ENCODE results near the gene TTLL12.
"Not testable (repeated sequence)": the region's sequence is repeated elsewhere in the genome, so short reads cannot be mapped to it uniquely, and the experiment has no call there.

The TTLL12 gene

DNA sequence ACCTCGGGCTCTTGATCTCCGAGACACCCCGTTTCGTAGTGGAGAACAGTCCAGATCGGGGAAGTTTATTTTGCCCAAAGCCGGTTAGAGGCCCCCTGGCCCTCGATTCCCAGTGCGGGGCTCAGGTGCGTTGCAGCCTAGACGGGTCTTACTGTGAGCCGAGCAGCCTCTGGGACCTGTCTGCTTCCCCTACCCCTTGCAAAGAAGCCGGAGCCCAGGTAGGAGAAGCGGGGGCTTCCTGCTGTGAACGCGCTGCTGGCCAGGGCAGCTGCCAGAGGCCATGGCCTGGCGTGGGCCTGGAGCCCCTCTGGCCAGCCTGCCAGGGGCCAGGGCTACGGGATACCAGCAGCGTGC, 35.0 kb downstream of the TTLL12 start:
- DNase-seq, result no peak

DNA sequence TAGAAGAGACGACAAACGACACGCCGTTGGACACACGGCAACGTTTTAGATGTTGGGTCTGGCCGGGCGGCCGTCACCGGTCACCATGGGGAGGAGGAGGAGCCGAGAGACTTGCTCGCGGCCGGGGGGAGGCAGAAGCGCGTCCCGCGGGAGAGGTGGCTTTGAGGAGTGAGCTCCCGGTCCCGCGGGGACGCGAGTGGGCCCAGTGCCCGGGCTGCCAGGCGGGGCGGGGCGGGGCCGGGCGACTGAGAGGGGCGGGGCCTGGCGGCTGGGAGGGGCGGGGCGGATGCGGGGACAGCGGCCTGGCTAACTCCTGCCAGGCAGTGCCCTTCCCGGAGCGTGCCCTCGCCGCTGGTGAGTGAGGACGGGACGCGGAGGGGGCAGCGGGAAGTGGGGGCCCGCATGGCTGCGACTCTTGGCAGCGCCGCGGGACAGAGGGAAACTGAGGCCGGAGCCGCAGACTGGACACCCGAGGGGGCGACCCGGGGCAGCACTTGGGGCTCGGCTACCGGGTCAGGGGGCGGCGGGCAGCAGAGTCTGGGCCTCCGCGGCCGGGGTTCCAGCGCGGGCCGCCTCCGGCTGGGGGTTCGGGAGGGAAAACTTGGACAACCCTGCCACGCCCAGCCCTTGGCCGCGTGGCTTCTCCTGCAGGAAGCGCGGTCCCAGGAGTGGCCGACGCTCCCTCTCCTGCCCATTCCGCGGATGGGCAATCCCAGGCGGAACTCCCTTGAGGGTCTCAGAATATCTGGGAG, 35.5 kb downstream of the TTLL12 start, which contains the start of gene TSPO:
Gene TSPO, plus strand, starts transcription at position 309 of the 752 bp plus-strand sequence. CDS start 7,680 bp downstream, outside the sequence.
- peak in 1 of 2 experiments; percentile 11 for DNase-seq

DNA sequence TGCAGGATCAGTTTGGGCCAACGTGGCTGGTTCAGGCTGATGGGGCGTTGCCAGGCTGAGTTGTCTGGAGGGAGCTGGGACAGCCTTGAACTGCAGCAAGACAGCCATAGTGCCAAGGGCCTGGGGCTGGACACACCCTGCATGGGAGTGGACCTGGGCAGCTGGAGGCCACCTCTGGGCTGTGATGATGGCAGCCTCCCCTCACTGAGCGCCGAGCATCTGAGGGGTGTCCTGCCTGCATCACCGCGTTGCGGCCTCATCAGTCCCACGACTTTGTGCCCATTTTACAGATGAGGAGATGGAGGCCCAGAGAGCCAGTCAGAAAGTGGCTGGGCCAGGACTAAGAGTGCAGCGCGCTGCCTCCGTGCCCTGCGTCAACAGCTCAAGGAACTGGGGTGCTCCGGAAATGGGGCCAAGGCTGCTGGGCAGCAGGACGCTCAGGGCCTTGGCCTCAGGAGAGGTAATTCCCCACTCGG, 36.2 kb downstream of the TTLL12 start:
- no peak for DNase-seq

DNA sequence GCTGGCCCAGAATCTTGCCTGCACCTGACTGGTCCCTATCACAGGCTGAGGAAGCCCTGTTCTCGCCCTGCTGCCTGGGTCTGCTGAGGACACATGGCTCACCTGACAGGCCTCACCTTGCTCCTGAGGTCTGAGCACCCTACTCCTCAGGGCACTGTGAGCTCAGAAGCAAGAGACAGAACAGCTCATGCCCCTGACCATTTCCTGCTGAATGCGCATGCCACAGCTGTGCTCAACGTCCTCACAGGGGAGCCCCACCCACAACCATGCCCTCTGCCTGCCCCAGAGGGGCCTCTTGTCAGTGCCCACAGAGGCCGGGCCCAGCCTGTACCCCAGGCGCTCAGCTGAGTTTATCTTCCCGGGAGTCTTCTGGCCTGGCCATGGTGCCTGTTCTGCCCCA, 38.4 kb downstream of the TTLL12 start:
- DNase-seq, result no peak

DNA sequence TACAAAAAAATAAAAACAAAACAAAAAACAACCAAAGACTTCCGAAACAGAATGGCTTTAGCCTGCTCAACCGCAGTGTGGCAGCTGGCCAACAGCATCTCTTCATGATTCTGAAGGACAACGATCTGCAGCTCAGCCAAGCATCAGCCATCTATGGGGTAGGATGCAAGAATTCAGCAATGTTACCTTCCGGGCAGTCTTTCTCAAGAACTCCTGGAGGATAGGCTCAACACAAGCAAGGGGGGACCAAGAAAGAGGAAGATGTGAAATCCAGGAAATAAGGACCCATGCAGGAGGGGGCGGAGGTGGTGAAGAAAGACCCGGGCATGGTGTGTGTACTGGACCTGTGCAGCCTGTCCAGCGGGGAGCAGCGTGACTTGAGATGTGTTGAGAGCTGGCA, 39.1 kb downstream of the TTLL12 start:
- no peak for DNase-seq

DNA sequence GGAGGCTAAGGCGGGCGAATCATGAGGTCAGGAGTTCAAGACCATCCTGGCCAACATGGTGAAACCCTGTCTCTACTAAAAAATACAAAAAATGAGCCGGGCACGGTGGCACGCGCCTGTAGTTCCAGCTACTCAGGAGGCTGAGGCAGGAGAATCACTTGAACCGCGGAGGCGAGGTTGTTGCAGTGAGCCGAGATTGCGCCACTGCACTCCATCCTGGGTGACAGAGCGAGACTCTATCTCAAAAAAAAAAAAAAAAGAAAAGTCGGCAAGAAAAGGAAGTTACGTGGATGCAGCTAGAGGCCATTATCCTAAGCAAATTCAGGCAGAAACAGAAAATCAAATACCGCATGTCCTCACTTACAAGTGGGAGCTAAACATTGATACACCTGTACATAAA, 40.6 kb downstream of the TTLL12 start:
- not testable (repeated sequence) for DNase-seq

DNA sequence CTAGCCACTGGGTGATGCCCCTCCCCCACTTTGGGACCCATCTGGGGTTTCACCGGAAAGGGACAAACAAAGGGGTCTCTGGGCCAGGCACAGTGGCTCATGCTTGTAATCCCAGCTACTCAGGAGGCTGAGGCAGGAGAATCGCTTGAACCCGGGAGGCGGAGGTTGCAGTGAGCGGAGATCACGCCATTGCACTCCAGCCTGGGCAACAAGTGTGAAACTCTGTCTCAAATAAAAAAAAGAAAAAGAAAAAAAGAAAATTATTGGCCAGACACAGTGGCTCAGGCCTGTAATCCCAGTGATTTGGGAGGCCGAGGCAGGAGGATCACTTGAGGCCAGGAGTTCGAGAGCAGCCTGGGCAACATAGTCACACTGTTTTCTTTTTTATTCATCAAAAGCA, 41.6 kb downstream of the TTLL12 start:
- DNase-seq, result not testable (repeated sequence)

DNA sequence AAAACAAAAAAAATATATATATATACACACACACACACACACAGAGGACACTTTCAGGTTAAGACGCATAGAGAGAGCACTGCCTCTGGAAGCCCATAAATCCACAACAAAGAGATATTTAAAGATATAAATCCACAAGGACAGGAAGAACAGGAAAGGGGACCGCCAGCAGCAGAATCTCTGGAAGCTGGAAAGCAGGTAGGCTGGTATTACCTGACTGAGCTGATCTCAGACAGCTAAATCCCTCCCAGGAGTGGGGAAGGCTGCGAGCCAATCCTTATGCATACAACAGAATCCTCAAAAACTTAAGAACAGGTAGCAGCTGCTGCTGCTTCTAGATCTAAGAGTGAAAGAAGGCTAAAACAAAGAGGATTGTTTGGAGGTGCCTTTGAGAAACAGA, 42.0 kb downstream of the TTLL12 start:
- DNase-seq, result no peak

DNA sequence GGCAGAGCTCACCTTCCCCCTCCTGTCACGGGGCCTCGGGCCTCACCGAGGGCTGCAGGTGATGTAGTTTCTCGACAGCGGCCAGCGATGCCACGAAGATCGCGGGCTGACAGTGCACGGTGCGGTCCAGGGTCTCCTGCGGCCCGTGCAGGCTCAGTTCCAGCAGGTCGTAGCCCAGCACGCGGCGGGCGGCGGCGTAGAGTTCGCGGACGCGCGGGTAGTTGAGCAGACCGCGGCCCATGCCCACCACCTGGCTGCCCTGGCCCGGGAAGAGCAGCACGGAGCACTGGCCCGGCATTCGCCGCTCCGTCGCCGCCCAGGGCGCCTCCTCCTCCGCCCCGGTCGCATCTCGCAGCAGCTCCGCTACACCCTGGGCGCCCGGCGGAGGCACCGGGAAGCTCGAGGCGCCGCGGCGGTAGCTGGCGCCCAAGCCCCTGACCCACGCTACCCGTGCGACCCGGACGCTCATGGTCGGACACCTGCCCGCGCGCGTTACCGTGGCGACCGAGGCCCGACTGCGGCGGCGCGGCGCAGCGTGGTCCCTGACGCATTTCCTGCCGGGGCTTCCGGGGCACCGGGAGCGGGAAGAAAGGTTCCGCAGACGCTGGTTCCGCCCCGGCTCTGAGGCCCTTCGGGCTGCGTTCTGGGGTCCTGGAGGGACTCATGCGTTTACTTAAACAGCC, 43.9 kb downstream of the TTLL12 start, which contains the start of gene MCAT:
Gene MCAT, minus strand, starts transcription at position 519 of the 683 bp plus-strand sequence. Its CDS starts 50 bp downstream, at position 469.
- DNase-seq, result peak; percentile 66 to 84

DNA sequence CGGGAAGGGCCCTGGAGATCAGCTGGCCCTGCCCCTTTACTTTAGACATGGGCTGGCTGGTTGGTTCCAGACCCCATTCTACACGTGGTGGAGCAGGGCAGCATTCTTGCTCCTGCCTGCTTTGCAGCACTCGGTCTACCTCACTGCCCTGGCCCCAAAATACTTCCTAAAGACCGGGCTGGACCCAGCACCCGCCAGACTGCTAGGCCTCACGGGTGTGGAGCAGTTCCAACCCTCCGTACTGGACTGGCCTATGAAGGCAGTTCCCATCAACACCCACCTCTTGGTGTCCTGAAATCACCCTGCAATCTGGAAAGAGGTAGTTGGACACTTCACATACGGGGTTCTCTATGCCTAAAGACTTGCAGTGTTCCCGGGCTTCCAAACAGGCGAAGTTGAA, 50.1 kb downstream of the TTLL12 start:
- DNase-seq, result no peak

DNA sequence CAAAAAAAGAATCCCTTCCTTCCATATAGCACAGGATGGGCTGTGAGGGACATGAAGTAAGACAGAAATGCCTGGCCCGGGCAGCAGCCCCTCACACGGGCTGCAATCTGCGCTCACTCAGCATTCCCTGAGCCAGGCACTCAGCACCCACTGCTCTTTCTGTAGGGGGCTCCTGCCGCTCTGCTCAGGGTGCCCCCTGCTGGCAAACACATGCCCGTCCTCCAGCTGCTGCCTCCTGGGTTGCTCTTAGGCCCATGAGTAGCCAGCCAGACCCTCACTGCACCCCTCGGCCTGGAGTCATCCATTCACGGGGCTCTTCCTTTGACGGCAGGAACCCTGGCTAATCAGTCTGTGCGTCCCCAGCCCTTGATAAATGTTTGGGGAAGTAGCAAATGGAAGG, 50.7 kb downstream of the TTLL12 start:
- no peak for DNase-seq

DNA sequence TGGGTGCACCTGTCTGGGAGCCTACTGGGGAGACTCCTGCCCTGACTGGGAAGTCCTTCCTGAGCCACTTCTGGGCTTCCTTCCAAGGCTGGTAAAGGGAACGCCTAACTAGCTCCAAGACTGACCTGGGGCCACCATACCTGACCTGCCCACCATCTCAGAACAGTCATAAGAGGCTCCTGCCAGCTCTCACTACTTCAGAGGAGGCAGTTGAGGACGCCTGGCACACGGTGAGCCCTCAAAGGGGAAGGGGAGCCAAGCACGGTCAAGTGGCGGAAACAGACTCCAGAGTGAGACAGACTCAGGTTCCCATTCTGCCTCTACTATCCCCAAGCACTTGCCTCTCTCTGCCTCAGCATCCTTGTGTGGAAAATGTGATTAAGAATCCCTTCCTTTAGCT, 51.4 kb downstream of the TTLL12 start:
- DNase-seq, result no peak

DNA sequence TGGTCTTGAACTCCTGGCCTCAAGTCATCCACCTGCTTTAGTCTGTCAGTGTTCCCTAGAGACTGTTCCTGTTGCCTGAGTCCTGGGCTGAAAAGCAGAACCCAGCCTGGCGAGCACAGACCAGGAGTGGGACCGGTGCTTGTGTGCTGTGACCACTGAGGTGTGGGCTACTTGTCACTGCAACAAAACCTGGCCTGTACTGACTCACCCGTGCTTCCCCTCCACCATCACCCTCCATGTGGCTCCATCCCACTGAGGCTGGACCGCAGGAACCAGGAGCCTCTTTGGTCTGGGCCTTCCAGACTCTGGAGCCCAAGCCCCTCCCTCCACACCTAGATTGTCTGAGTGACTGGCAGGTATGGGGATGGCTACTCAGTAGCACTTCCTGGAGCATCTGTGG, 52.4 kb downstream of the TTLL12 start:
- DNase-seq, result no peak

DNA sequence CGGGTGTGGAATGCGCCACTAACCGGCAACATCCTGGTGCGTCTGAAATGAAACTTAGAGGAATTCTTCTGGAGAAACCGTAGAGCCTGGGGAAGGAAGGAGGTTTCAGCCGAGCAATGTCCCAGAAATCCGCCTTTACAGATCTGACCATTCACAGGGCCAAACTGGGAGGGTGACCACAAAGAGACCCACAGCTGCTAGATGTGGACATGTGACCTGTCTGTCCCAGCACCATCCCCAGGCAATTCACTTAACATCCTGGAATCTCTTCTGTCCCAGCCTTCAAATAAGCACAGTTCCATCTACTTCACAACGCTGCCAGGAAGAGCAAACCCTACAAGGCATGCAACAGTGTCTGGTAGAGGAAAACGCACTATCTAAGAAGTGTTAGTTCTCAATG, 53.5 kb downstream of the TTLL12 start:
- no peak for DNase-seq

DNA sequence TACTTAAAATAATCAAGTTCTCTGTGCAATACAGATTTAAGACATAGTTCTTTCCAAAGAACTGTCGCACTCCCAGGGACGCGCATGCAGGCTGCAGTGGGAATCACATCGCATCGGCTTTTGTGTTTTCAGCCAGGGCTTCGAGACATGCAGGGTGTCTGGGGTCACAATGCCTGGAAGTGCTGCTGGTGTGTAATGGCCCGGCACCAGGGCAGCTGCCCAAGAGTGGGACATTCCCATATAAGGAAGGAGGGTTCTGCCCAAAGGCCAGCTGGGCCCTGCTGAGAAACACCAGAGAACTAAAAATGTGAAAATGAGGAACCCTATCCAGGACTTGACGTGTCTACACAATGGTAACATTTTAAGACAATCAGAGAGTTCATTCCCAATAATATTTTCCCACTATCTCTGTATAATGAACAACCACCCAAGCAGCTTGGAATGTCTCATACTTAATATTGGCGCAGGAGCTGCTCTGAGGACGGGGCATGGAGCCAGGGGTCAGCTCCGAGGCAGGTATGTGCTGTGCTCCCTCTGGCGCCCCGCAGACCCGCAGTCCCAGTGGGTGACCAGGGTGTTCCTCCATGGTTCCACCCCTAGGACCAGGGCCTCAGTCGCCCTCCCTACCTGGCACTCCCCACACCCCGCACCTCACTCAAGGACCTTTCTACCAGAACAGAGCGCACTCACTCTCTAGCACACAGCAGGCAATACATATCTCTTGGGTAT, 55.0 kb downstream of the TTLL12 start:
- DNase-seq, result no peak

DNA sequence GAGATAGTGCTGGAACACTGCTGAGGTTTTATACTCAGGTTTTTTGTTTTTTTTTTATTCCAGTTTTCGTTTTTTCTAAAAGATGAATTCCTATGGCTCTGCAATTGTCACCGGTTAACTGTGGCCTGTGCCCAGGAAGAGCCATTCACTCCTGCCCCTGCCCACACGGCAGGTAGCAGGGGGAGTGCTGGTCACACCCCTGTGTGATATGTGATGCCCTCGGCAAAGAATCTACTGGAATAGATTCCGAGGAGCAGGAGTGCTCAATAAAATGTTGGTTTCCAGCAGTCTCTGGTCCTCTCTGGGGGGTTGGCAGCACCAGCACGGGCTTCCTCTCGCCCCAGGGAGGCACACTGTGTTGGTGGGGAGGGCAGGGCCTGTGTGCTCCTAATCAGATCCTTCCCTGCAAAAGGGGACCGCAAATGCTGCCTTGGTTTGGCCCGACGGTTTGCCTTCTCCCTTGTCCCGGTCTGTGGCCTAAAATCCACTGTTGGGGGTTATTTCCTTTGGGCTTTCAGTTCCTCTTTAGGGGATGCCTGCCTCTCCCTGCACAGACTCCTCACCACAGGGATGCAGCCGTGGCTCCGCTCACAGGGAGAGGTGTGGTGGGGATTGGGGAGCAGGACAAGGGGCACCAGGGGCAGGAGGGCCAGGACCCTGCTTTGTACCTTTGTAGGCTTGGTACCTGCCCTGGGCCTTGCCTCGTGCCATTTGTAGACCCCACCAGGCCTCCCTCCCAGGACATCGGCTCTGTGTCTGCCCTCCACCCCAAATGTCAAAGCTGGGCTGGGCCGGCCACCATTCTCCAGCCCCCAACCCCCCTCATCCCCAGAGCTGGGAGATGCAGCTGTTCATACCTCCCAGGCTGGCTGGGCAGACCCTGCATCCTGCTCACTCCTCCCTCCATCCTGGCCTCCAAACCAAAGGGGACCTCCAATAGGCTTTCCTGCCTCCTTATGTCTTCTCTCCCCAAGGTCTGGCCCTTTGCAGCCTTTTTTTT, 57.2 kb downstream of the TTLL12 start:
- DNase-seq, result no peak

DNA sequence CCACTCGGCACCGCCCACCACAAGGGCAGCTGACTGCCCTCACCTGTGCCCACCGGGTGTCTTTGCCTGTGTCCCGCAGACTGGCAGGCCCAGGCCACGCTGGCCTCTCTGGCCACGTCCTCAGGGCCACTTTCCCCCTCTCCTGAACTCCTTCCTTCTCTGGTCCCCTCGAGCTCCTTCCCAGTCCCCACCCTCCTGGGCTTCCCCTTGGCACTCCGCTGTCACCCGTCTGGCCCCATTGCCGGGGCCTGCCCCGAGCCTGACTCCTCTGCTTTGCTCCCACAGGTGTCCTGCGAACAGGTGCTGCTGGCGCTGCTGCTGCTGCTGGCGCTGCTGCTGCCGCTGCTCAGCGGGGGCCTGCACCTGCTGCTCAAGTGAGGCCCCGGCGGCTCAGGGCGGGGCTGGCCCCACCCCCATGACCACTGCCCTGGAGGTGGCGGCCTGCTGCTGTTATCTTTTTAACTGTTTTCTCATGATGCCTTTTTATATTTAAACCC, 58.0 kb downstream of the TTLL12 start:
- peak; percentile 32 to 37 for DNase-seq

DNA sequence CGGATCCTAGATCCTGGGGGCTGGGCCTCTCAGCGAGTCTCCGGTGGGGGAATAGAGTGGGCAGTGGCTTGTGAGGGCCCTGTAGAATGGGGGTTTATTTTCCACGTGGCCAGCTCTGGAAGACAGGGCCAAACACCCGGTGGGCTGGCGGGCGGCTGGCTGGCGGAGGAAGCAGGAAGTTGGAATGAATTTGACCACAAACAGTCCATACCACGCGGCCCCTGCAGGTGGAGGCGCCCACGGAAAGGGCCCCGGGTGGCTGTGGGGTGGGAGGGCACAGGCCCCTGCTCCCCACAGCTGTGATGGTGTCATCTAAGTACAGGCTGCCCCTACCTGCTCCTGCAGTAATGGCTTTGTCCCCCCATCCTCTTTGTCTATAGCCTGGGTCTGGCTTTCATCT, 58.8 kb downstream of the TTLL12 start:
- DNase-seq, result no peak

DNA sequence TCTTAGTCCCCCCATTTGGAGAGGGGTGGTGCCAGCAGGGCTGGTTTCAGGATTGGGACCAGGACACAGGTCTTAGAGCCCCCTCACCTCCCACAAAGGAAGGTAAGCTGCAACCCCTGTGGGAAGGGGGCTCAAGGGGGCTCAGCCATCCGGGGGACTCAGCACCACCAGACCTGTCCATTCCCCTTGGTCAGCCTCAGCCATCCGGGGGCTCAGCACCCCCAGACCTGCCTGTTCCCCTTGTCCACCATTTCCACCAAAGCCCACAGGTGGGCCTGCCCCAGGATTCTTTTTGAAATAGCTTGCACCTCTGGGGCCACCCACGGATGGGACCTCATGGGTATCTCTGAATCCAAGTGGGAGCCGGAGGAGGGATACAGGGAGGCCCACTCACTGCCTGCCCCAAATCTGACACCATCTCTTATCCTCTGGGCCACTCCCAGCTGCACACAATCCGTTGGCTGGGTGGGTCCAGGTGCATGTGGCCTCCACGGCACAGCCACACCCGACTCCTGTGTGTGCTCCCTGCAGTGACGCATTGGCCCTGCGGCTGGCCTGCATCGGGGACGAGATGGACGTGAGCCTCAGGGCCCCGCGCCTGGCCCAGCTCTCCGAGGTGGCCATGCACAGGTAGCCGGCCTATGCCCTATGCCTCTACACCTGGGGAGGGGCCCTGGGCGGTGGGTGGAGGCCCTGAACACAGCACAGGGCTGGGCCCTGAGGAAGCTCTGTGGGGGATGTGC, 59.6 kb downstream of the TTLL12 start:
- DNase-seq, result no peak

DNA sequence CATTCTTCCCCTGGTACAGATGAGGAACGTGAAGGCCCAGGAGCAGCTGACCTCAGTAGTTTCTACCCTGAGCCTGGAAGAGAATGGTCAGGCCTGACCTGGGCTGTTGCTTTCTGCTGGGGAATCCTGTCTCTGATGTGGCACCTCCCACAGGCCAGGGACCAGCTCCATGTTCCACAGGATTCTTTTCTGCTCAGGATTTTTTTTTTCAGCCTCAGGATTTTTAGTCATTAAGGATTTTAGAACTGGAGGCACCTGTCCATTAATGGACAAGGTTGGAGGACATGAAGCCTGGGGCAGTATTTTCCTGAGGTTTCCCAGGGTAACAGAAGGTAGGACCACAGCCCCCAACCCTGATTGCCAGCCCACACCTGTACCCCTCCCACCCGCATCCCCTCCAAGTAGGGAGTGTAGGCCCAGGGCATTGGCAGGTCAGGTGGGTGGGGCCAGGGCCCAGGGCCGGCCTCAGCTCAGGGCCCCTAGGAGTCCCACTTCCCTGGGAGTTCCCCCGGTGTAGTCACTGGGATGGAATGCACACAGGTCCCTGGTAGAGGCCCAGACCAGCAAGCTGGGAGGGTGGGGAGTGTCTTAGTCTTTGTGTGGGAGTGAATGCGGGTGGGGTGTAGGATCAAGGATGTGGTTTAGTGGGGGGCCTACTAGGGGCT, 60.3 kb downstream of the TTLL12 start:
- DNase-seq, result no peak

DNA sequence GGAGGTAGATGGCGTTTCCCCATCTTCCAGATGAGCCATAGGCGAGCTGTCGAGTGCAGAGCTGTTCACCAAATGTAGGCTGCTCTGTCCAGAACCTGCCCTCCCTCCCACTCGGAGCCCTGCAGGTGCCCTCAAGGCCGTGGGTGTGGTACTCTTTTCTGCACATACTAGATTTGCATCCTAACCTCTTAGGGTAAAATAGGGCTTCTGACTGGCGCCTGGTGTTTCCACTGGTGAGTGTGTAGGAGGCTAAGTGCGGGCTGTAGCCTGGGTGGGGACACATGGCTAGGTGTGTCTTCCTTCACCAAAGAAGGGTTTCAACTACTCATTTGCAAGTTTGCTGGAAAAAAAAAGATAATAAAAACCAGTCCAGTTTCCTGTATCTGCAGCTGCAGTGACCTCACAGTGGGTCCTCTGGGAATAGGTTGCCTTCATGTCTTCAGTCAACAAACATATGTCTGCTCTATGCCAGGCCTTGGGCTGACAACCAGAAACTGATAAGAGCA, 67.9 kb downstream of the TTLL12 start:
- DNase-seq, result no peak

Data from NCI-H1930 (cell line).